Ovary (tissue), 3 donors: ENCODE results near the gene VPS35L.

ENCODE experiments used
- POLR2A ChIP-seq: fragments of 450-650 bp; IDR thresholded peaks from one replicate; pipeline ENCODE4 v1.6.1; 2017; ENCODE audit warnings: antibody characterized with exemption, mild to moderate bottlenecking, moderate library complexity
- TF ChIP-seq, protein P1 (sequence below), 3 donors: fragments of 450-650 bp in 2 of 3; fragments of 200-600 bp in 1 of 3; IDR thresholded peaks; one replicate each; pipeline versions ENCODE4 v1.5.1 to v1.8.0; 2016 to 2022; ENCODE audit warnings: antibody characterized with exemption in 3 of 3, mild to moderate bottlenecking in 1 of 3
- donor health status: DM: no; HTN: no; CAD: no.

DNA sequence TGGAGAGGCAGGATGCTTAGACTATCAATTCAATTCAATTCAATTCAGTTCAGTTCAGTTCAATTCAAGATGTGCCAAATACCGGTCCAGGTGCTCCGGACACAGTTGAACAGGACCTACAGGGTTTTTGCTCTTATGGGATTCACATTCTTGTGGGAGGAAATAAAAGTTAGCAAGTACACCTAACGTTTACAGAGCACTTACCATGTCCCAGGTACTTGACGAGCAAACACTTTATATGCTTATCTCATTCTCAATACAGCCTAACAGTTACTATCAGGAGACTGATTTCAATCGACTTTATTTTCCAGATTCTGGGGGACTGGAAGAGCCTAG, 33.1 kb upstream of the VPS35L start:
- TF ChIP-seq, protein P1, sequence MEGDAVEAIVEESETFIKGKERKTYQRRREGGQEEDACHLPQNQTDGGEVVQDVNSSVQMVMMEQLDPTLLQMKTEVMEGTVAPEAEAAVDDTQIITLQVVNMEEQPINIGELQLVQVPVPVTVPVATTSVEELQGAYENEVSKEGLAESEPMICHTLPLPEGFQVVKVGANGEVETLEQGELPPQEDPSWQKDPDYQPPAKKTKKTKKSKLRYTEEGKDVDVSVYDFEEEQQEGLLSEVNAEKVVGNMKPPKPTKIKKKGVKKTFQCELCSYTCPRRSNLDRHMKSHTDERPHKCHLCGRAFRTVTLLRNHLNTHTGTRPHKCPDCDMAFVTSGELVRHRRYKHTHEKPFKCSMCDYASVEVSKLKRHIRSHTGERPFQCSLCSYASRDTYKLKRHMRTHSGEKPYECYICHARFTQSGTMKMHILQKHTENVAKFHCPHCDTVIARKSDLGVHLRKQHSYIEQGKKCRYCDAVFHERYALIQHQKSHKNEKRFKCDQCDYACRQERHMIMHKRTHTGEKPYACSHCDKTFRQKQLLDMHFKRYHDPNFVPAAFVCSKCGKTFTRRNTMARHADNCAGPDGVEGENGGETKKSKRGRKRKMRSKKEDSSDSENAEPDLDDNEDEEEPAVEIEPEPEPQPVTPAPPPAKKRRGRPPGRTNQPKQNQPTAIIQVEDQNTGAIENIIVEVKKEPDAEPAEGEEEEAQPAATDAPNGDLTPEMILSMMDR (IDR thresholded peaks at IDR 0.05) = no peak
- no peak for TF ChIP-seq POLR2A
